ENCODE measurements around the gene PAM16. TPM values are rescaled to one million over a fixed set of nuclear protein-coding genes. Genes with fewer than 3 reads are reported as not detected.
"Not testable (repeated sequence)": the region's sequence is repeated elsewhere in the genome, so short reads cannot be mapped to it uniquely, and the experiment has no call there.

The PAM16 gene
- total RNA-seq = 33.5 and 36.7 TPM in 2 replicates
- long read RNA-seq, partial matches to known transcripts = 0 of 5 reads
- long read RNA-seq, other reads (novel, unspliced or antisense) = 0 of 5 reads

GRCh38 chr16:4350787-4351659 lies at the start of gene PAM16:
PAM16 (minus strand) TSS chr16:4351321; CDS start chr16:4351234, 87 bp downstream.
- Mint-ChIP-seq H3K27me3 (no peaks in the 10 kb centered on the region), H3K9me3 (ENCODE audit: low read depth) (no peaks in the 10 kb centered on the region), H3K27ac (peak within 1 kb of the TSS; percentile 91), H3K36me3 (ENCODE audit: insufficient read depth) (peaks cover 2% of the 10 kb centered on the region), H3K4me1 (ENCODE audit: low read depth) (peaks cover 5% of the 10 kb centered on the region), H3K4me3 (ENCODE audit: low read depth) (peak within 1 kb of the TSS; percentile 88)
- TF ChIP-seq CTCF (IDR thresholded peaks at IDR 0.05; ENCODE audit: unreplicated experiment) = peak; percentile 34
- DNase-seq (ENCODE audit: low spot score, unreplicated experiment) = peak; percentile 98

GRCh38 chr16:4399001-4399730 lies 48.0 kb upstream of the PAM16 start:
- DNase-seq (ENCODE audit: low spot score, unreplicated experiment) = no peak
- TF ChIP-seq CTCF (IDR thresholded peaks at IDR 0.05; ENCODE audit: unreplicated experiment) = no peak
- Mint-ChIP-seq H3K27me3 (no peaks in the 10 kb centered on the region), H3K36me3 (ENCODE audit: insufficient read depth) (peaks cover 4% of the 10 kb centered on the region), H3K4me3 (ENCODE audit: low read depth) (no peak overlapping the region), H3K9me3 (ENCODE audit: low read depth) (no peaks in the 10 kb centered on the region), H3K27ac (no peak overlapping the region), H3K4me1 (ENCODE audit: low read depth) (no peaks in the 10 kb centered on the region)

GRCh38 chr16:4395055-4395726 lies 44.1 kb upstream of the PAM16 start:
- no peaks in the 10 kb centered on the region for H3K9me3 Mint-ChIP-seq (ENCODE audit: low read depth)
- H3K4me1 Mint-ChIP-seq (ENCODE audit: low read depth) = peaks cover 1% of the 10 kb centered on the region
- no peak overlapping the region for H3K4me3 Mint-ChIP-seq (ENCODE audit: low read depth)
- no peak overlapping the region for H3K27ac Mint-ChIP-seq
- no peaks in the 10 kb centered on the region for H3K27me3 Mint-ChIP-seq
- peaks cover 2% of the 10 kb centered on the region for H3K36me3 Mint-ChIP-seq (ENCODE audit: insufficient read depth)
- DNase-seq (ENCODE audit: low spot score, unreplicated experiment) = no peak
- TF ChIP-seq CTCF (IDR thresholded peaks at IDR 0.05; ENCODE audit: unreplicated experiment) = no peak

- not testable (repeated sequence) for H3K27ac Mint-ChIP-seq; H3K4me3 Mint-ChIP-seq (ENCODE audit: low read depth); H3K27me3 Mint-ChIP-seq; DNase-seq (ENCODE audit: low spot score, unreplicated experiment); H3K36me3 Mint-ChIP-seq (ENCODE audit: insufficient read depth); H3K9me3 Mint-ChIP-seq (ENCODE audit: low read depth)
- peaks cover 10% of the 10 kb centered on the region for H3K4me1 Mint-ChIP-seq (ENCODE audit: low read depth)
These were observed 42.7 kb upstream of the PAM16 start for GRCh38 chr16:4393850-4394249.

- no peak for TF ChIP-seq CTCF (IDR thresholded peaks at IDR 0.05; ENCODE audit: unreplicated experiment)
- no peaks in the 10 kb centered on the region for H3K27me3 Mint-ChIP-seq
- H3K36me3 Mint-ChIP-seq (ENCODE audit: insufficient read depth) = no peaks in the 10 kb centered on the region
- H3K9me3 Mint-ChIP-seq (ENCODE audit: low read depth) = no peaks in the 10 kb centered on the region
- no peak overlapping the region for H3K4me3 Mint-ChIP-seq (ENCODE audit: low read depth)
- DNase-seq (ENCODE audit: low spot score, unreplicated experiment) = no peak
- peak overlapping the region; percentile 5 for H3K27ac Mint-ChIP-seq
- H3K4me1 Mint-ChIP-seq (ENCODE audit: low read depth) = peaks cover 10% of the 10 kb centered on the region
These were observed 42.1 kb upstream of the PAM16 start for GRCh38 chr16:4393240-4393600.
